Upper lobe of right lung (tissue), 1 donor: ENCODE results near the gene PRKG1. TPM values are rescaled to one million over a fixed set of nuclear protein-coding genes. Genes with fewer than 3 reads are reported as not detected.

Experiments used
- ATAC-seq: fragments of 200-7000 bp; cut with Tn5 transposase; one replicate; pipeline ENCODE4 v1.9.1; 2020; ENCODE audit warnings: mild to moderate bottlenecking, moderate library complexity
- DNase-seq: peaks from one replicate; pipeline ENCODE4 v3.0.0-alpha.2; 2020
- H3K27ac ChIP-seq: fragments of 200-600 bp; one replicate; pipeline ENCODE4 v1.8.0; 2022
- H3K27me3 ChIP-seq: fragments of 200-600 bp; one replicate; pipeline ENCODE4 v1.8.0; 2022; ENCODE audit warnings: mild to moderate bottlenecking
- H3K36me3 ChIP-seq: fragments of 200-600 bp; one replicate; pipeline ENCODE4 v1.8.0; 2022
- H3K4me1 ChIP-seq: fragments of 200-600 bp; one replicate; pipeline ENCODE4 v1.8.0; 2022
- H3K4me3 ChIP-seq: fragments of 200-600 bp; one replicate; pipeline ENCODE4 v1.8.0; 2022; ENCODE audit warnings: mild to moderate bottlenecking
- H3K9me3 ChIP-seq: fragments of 200-600 bp; one replicate; pipeline ENCODE4 v1.8.0; 2022
- intact Hi-C: fragments of 100-400 bp; cut with DNase I; formaldehyde crosslinking; loops from one replicate; pipeline ENCODE4 v1.11.0; 2022
- total RNA-seq: library from RNA; stranded (reverse); fragmentation: NEBNext Ultra II Directional; extraction: Animal tissue kit (Norgen Biotek cat#: 25700); gene quantifications from one replicate; pipeline ENCODE4 v1.2.1, GENCODE V29; 2021
- TF ChIP-seq, protein P1 (sequence below): fragments of 200-600 bp; IDR thresholded peaks from one replicate; pipeline ENCODE4 v1.8.0; 2022; ENCODE audit warnings: antibody characterized with exemption
- donor health status: DM: no; HTN: yes; CAD: no; lungs with severe emphysema.

Gene PRKG1
- total RNA-seq, 1 donor from 2014 or later: 30.0 TPM

DNA sequence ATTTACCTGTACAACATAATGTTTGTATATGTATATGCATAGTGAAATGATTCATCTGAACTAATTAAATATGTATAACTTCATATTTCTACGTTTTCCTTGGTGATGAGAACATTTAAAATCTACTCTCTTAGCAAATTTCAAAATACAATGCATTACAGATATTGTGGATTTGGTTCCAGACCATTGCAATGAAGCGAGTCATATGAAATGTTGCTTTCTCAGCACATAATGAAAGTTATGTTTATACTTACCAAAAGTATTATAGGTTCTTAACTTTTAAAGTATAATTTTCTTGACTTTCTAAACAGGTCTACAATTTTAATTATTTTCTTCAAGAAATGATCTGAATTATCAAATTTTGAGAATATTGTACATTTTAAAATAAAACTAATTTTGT lies 435.9 kb downstream of the PRKG1 start:
- DNase-seq (no peak), ATAC-seq (no peak)
- Histone ChIP-seq H3K4me3 (no peak overlapping the region), H3K27ac (no peak overlapping the region), H3K4me1 (no peaks in the 10 kb centered on the region), H3K36me3 (no peaks in the 10 kb centered on the region), H3K27me3 (no peaks in the 10 kb centered on the region), H3K9me3 (no peaks in the 10 kb centered on the region)
- intact Hi-C loops: no loop called here
- TF ChIP-seq, protein P1, sequence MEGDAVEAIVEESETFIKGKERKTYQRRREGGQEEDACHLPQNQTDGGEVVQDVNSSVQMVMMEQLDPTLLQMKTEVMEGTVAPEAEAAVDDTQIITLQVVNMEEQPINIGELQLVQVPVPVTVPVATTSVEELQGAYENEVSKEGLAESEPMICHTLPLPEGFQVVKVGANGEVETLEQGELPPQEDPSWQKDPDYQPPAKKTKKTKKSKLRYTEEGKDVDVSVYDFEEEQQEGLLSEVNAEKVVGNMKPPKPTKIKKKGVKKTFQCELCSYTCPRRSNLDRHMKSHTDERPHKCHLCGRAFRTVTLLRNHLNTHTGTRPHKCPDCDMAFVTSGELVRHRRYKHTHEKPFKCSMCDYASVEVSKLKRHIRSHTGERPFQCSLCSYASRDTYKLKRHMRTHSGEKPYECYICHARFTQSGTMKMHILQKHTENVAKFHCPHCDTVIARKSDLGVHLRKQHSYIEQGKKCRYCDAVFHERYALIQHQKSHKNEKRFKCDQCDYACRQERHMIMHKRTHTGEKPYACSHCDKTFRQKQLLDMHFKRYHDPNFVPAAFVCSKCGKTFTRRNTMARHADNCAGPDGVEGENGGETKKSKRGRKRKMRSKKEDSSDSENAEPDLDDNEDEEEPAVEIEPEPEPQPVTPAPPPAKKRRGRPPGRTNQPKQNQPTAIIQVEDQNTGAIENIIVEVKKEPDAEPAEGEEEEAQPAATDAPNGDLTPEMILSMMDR: no peak

DNA sequence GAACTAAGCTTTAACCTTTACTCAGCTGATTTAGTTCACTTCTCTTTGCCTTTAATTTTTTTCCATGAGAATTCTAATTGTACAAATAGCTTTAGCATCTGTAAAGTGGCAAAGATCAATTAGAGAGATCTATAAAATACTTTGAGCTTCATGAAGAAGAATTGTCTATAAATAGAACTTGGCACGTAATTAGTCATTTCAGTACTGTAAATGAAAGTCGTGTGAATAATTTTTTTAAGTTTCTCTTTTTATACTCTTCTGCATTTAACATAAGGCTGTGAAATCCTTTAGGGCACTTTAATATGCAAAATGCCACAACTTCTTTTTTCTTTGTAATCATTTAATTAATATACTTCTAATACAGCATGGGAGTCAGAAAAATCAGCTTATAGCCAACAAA lies 447.3 kb downstream of the PRKG1 start:
- DNase-seq (no peak), ATAC-seq (no peak)

DNA sequence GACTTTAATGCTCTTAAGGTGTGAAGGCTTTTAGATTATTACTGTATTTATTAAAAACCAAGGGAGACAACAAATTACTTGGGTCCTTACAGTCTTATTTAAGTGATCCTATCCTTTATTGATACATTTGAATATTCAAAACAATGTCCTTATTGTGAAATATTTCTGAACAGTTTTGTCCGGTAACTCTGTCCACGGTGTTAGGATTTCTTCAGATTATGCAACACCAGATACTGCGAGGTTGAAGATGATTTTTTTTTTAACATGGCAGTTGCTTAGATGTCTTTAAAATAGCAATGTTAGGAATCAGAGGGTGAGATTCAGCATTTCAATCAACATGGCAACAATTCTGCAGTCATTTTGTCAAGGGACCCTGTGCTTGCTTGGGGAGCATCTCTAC lies 448.6 kb downstream of the PRKG1 start:
- no peaks in the 10 kb centered on the region for H3K4me1 ChIP-seq
- H3K9me3 ChIP-seq: no peaks in the 10 kb centered on the region
- intact Hi-C loops: no loop called here
- TF ChIP-seq, protein P1: no peak
- no peaks in the 10 kb centered on the region for H3K36me3 ChIP-seq
- H3K4me3 ChIP-seq: no peak overlapping the region
- H3K27ac ChIP-seq: no peak overlapping the region
- H3K27me3 ChIP-seq: no peaks in the 10 kb centered on the region
- ATAC-seq: no peak
- no peak for DNase-seq

More for the DNA sequence above, 447.3 kb downstream of the PRKG1 start:
- no peaks in the 10 kb centered on the region for H3K9me3 ChIP-seq
- no peaks in the 10 kb centered on the region for H3K4me1 ChIP-seq
- H3K27ac ChIP-seq: no peak overlapping the region
- TF ChIP-seq, protein P1: no peak
- H3K36me3 ChIP-seq: no peaks in the 10 kb centered on the region
- H3K27me3 ChIP-seq: no peaks in the 10 kb centered on the region
- intact Hi-C loops: no loop called here
- H3K4me3 ChIP-seq: no peak overlapping the region

DNA sequence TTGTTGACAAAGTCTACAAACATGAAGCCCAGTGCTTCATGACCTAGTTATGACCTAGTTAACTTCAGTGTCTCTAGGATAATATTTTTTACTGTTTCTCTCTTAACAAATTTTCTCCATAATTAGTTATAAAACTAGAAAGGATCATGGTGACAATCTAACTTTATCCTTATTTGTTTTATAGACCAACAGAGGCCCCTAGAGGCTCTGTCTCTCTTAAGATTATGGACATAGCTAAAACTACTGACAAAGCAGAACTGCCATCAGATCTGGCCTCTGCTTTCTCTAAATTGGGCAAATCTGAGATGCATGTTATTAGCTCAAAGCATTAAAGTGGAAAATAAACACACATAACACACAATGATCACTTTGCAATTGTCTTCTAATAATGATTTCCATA lies 449.2 kb downstream of the PRKG1 start:
- ATAC-seq: no peak
- TF ChIP-seq, protein P1: no peak
- H3K36me3 ChIP-seq: no peaks in the 10 kb centered on the region
- H3K9me3 ChIP-seq: no peaks in the 10 kb centered on the region
- H3K27ac ChIP-seq: no peak overlapping the region
- intact Hi-C loops: no loop called here
- no peaks in the 10 kb centered on the region for H3K4me1 ChIP-seq
- H3K4me3 ChIP-seq: no peak overlapping the region
- no peaks in the 10 kb centered on the region for H3K27me3 ChIP-seq
- DNase-seq: no peak

DNA sequence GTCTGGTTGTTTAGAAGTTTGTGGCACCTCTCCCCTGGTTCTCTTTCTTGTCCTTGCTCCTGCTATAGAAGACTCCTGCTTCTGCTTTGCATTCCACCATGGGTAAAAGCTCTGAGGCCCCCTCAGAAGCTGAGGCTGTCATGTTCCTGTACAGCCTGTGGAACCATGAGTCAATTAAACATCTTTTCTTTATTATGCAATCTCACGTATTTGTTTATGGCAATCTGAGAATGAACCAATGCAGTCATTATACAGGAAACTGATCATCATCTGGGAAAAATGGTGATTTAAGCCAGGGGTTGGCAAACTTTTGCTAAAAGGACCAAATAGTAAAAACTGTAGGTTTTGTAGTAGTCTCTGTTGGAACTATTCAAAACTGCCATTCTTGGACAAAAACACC lies 449.8 kb downstream of the PRKG1 start:
- intact Hi-C loops: no loop called here
- TF ChIP-seq, protein P1: no peak

More for the DNA sequence above, 449.8 kb downstream of the PRKG1 start:
- Histone ChIP-seq H3K36me3 (no peaks in the 10 kb centered on the region), H3K4me3 (no peak overlapping the region), H3K27ac (no peak overlapping the region), H3K9me3 (no peaks in the 10 kb centered on the region), H3K27me3 (no peaks in the 10 kb centered on the region), H3K4me1 (no peaks in the 10 kb centered on the region)
- DNase-seq: no peak
- no peak for ATAC-seq
